ENCODE measurements around the gene HS3ST4.

HS3ST4 gene

DNA sequence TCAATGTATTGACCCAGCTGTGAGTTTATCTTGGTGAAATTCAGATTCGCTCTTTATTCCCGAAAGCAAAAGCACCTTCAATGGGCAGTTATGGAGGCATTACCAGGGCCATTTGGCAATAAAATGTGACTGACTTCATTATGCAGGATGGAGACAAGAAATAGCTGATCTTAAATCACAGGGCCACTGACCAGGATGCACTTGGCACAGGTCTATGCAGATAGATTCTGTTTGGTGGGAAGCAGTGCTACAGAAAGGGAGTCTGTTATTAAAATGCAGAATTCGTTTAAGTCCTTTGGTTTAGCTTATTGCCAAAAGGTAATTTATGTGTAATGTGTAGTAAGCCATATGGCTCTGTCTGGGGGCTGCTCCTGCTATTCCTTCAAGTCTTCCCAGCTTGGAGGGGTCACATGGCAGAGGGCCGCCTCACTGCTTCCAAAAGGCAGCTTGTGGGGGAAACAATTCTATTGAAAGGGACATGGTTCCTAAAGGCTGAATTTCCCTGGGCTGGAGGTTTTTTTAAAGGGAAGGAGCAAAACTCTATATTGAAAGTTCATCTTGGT, 239.8 kb downstream of the HS3ST4 start:
- DNase-seq (ENCODE audit: extremely low spot score), result no peak
- CTCF ChIA-PET, result no interaction called here
- TF ChIP-seq, protein P1, sequence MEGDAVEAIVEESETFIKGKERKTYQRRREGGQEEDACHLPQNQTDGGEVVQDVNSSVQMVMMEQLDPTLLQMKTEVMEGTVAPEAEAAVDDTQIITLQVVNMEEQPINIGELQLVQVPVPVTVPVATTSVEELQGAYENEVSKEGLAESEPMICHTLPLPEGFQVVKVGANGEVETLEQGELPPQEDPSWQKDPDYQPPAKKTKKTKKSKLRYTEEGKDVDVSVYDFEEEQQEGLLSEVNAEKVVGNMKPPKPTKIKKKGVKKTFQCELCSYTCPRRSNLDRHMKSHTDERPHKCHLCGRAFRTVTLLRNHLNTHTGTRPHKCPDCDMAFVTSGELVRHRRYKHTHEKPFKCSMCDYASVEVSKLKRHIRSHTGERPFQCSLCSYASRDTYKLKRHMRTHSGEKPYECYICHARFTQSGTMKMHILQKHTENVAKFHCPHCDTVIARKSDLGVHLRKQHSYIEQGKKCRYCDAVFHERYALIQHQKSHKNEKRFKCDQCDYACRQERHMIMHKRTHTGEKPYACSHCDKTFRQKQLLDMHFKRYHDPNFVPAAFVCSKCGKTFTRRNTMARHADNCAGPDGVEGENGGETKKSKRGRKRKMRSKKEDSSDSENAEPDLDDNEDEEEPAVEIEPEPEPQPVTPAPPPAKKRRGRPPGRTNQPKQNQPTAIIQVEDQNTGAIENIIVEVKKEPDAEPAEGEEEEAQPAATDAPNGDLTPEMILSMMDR (IDR thresholded peaks at IDR 0.05; ENCODE audit: control extremely low read depth, extremely low read depth, low read depth, missing control alignments), result no peak
- POLR2A ChIA-PET, result no interaction called here

DNA sequence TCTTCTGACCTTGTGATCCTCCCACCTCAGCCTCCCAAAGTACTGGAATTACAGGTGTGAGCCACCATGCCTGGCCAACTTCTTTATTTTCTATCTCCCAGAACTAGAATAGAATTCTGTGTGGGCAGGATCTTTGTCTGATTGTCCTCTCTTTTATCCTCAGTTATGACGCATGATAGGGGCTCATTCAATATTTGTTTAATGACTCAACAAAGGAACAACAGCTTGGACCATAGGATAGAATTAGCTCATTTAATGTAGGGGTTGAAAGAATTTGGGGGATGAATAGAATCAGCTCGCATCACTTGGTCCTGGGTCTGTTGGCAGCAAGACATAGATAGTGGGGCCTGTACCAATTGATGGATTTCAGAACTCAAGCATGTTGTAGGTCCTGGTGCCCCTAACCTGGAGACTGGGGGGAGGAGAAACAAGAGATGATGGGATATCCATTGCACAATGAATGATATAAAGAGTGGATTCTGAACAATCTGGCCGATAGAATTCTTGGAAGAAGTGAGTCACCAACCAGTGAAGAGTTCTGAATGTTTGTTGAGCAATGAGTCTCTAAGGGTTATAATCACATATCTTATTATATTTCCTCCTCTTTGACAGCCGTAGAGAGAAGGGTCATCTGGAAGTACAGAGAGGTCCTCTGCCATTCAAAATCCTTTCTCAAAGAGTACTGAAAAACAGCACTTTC, 250.2 kb downstream of the HS3ST4 start:
- no peak for DNase-seq (ENCODE audit: extremely low spot score)
- TF ChIP-seq, protein P1 (IDR thresholded peaks at IDR 0.05; ENCODE audit: control extremely low read depth, extremely low read depth, low read depth, missing control alignments), result no peak
- ChIA-PET POLR2A (no interaction called here), CTCF (no interaction called here)

DNA sequence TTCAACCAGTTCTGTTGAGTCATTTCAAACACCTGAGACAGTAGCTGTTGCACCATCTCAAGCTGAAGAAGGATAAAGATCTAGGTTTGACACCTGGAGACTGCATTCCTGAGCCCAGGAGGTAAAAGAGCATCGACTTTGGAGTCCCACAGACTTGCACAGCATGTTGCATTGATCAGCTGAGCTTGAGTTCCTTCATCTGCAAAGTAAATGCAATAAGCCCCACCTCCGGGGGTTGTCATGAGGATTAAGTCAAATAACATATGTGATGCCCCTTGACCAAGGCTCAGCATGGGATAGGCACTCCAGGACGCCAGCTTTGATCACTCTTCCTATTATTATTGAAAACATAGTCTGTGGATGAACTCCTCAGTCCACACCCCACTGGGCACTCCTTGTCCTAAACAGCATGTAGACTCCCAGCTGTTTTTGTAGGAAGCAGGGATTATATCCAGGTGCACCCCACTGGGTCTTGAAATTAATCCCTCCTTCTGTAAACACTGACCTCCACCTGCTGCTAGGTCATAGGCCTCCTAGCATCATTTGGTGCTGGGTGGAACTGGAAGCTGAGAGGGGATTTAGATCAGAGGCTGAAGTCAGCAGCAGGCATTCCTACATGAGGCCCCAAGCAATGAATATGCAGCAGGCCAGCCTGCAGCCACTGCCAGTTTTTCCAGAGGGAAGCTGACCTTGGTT, 259.0 kb downstream of the HS3ST4 start:
- TF ChIP-seq, protein P1 (IDR thresholded peaks at IDR 0.05; ENCODE audit: control extremely low read depth, extremely low read depth, low read depth, missing control alignments), result no peak
- DNase-seq (ENCODE audit: extremely low spot score), result no peak
- ChIA-PET CTCF (no interaction called here), POLR2A (no interaction called here)

DNA sequence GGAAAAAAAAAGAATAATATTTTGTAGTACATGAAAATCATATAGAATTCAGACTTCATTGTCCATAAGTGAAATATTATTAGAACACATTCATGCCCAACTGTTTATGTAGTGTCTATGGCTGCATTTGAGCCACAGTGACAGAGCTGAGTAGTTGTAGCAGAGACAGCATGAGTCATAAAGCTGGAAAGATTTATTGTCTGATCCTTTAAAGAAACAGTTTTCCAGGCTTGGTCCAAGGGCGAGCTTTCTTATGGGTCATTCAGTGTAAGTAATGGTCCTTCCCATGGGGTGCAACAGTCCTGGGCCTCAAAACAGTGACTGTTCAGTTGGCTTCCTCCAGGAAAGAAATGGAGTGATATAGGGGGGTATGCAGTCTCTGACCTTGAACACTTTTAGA, 260.2 kb downstream of the HS3ST4 start:
- POLR2A ChIA-PET, result no interaction called here
- no peak for DNase-seq (ENCODE audit: extremely low spot score)
- TF ChIP-seq, protein P1 (IDR thresholded peaks at IDR 0.05; ENCODE audit: control extremely low read depth, extremely low read depth, low read depth, missing control alignments), result no peak
- CTCF ChIA-PET, result no interaction called here

DNA sequence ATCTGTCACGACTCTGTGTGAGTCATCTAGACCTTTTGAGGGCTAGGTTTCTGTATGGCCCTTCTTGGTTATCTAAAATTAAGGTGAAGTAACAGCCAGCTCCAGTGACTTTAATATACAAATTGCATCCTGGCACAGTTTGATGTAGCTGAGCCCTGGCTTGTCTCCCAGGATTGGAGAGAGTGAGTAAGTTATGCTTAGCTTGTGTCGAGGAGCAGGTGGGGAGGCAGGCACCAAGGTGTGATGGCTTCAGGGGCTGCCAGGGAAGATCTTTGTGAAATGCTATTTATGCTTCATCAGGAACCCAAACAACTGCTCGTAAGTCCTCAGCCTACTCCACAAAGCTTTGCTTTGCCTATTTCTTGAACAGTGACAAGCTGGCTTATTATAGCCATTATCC, 261.2 kb downstream of the HS3ST4 start:
- ChIA-PET POLR2A (no interaction called here), CTCF (no interaction called here)
- TF ChIP-seq, protein P1 (IDR thresholded peaks at IDR 0.05; ENCODE audit: control extremely low read depth, extremely low read depth, low read depth, missing control alignments), result no peak
- DNase-seq (ENCODE audit: extremely low spot score), result no peak

DNA sequence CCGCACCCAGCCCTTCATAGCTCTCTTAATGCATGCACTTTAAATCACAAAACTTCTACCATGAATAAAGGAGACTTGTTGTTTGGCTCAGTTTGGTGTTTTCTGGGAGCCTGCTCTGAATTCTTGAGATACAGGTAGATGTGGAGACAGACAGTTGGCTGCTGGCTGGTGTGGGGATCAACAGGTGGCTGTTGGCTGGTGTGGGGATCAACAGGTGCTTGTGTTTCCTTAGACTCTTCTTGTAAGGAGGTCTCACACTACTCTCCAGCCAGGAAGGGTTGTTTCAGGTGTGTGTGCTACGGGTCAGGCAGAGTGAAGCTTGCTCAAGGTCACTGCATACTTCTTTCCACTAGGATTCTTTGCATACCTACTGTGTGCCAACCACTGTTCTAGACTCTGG, 265.9 kb downstream of the HS3ST4 start:
- CTCF ChIA-PET, result no interaction called here
- no peak for DNase-seq (ENCODE audit: extremely low spot score)
- TF ChIP-seq, protein P1 (IDR thresholded peaks at IDR 0.05; ENCODE audit: control extremely low read depth, extremely low read depth, low read depth, missing control alignments), result no peak
- POLR2A ChIA-PET, result no interaction called here

Data from GM10248 (cell line).